ENCODE measurements around the gene KCTD13. TPM values are rescaled to one million over a fixed set of nuclear protein-coding genes. Genes with fewer than 3 reads are reported as not detected.
A peak's percentile ranks its signal among the peaks of the same experiment; 100 is the strongest.
"Not testable (repeated sequence)": the region's sequence is repeated elsewhere in the genome, so short reads cannot be mapped to it uniquely, and the experiment has no call there.

The KCTD13 gene
- total RNA-seq, 6 donors from 2014 or later = 15.5 to 71.2 (median 24.4) TPM

GRCh38 chr16:29891525-29892457, 34.2 kb downstream of the KCTD13 start:
- Histone ChIP-seq H3K36me3 (no peaks in the 10 kb centered on the region), H3K27me3 (no peaks in the 10 kb centered on the region), H3K4me3 (no peak overlapping the region), H3K4me1 (peaks cover 0 to 6% (median 0%) of the 10 kb centered on the region in 4 donors), H3K9me3 (no peaks in the 10 kb centered on the region), H3K27ac (no peak overlapping the region)
- 60 to 75% methylated on average over 10 of the region's 10 CpGs for WGBS, 2 donors
- DNase-seq (peak in 1 of 2 donors; percentile 44), ATAC-seq (ENCODE audit: low FRiP score in 2 of 2) (peak in 1 of 2 donors; percentile 44)
- TF ChIP-seq POLR2AphosphoS5 (IDR thresholded peaks at IDR 0.05) (no peak), CTCF (IDR thresholded peaks at IDR 0.05) (no peak), EP300 (IDR thresholded peaks at IDR 0.05) (no peak), POLR2A (IDR thresholded peaks at IDR 0.05) (no peak)

DNA sequence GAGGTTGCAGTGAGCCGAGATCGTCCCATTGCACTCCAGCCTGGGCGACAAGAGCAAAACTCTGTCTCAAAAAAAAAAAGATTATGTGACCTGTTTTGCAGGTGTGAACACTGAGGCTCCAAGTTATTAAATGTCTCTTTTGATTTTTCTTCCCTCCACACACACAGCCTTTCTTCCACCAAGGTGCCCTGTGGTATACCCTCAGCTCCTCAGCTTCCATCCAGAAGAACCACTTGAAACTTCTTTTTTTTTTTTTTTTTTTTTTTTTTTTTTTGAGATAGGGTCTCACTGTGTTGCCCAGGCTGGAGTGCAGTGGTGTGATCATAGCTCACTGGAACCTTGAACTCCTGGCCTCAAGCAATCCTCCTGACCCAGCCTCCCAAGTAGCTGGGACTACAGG, 36.7 kb downstream of the KCTD13 start:
- H3K36me3 ChIP-seq; DNase-seq; H3K9me3 ChIP-seq; H3K27me3 ChIP-seq; ATAC-seq (ENCODE audit: low FRiP score in 2 of 2); H3K4me1 ChIP-seq; H3K4me3 ChIP-seq; H3K27ac ChIP-seq: not testable (repeated sequence)
- WGBS, 2 donors = 93 to 98% methylated on average over 3 of the region's 3 CpGs

- Histone ChIP-seq H3K4me3 (no peak overlapping the region), H3K36me3 (no peaks in the 10 kb centered on the region), H3K27me3 (no peaks in the 10 kb centered on the region), H3K27ac (no peak overlapping the region), H3K9me3 (no peaks in the 10 kb centered on the region), H3K4me1 (no peaks in the 10 kb centered on the region)
- ATAC-seq (ENCODE audit: low FRiP score in 2 of 2) = no peak
- no peak for DNase-seq
- 57 to 93% methylated on average over 4 to 6 of the region's 6 CpGs for WGBS, 2 donors
- TF ChIP-seq POLR2AphosphoS5 (IDR thresholded peaks at IDR 0.05) = no peak
- TF ChIP-seq CTCF (IDR thresholded peaks at IDR 0.05) = no peak
- no peak for TF ChIP-seq POLR2A (IDR thresholded peaks at IDR 0.05)
- TF ChIP-seq EP300 (IDR thresholded peaks at IDR 0.05) = no peak
Measured at GRCh38 chr16:29883987-29884386, 42.0 kb downstream of the KCTD13 start.

DNA sequence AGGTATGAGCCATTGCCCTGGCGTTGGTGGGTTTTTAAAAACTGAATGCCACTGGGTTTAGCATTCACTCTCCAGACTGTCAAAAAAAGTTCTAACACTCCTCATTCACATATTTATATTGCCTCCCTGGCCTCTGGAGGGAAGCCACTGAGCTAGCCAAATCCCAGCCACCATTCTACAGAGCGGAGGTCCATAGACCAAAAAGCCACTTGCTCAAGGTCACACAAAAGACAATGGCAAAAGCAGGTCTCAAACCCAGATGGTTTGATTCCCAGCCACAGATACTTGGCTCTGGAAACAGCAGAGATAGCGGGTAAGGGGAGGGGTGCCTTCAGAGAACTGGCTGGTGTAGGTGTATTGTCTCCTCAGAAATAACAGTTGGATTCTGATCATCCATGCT, 45.0 kb downstream of the KCTD13 start:
- ATAC-seq (ENCODE audit: low FRiP score in 2 of 2) (no peak), DNase-seq (no peak)
- Histone ChIP-seq H3K9me3 (no peaks in the 10 kb centered on the region), H3K4me3 (no peak overlapping the region), H3K27ac (no peak overlapping the region), H3K27me3 (peaks cover 0 to 18% (median 4%) of the 10 kb centered on the region in 4 donors), H3K36me3 (no peaks in the 10 kb centered on the region), H3K4me1 (peaks cover 12 to 18% (median 14%) of the 10 kb centered on the region in 4 donors)
- 83 to 94% methylated on average over 3 of the region's 3 CpGs for WGBS, 2 donors
- no peak for TF ChIP-seq CTCF (IDR thresholded peaks at IDR 0.05)
- TF ChIP-seq POLR2A (IDR thresholded peaks at IDR 0.05) = no peak

- no peak for ATAC-seq (ENCODE audit: low FRiP score in 2 of 2)
- peaks cover 0 to 21% (median 4%) of the 10 kb centered on the region in 4 donors for H3K27me3 ChIP-seq
- H3K36me3 ChIP-seq = no peaks in the 10 kb centered on the region
- H3K4me3 ChIP-seq = no peak overlapping the region
- no peak overlapping the region for H3K27ac ChIP-seq
- WGBS, 2 donors = 89 to 90% methylated on average over 14 of the region's 14 CpGs
- no peak for DNase-seq
- peaks cover 12 to 20% (median 14%) of the 10 kb centered on the region in 4 donors for H3K4me1 ChIP-seq
- TF ChIP-seq EP300 (IDR thresholded peaks at IDR 0.05) (no peak), CTCF (IDR thresholded peaks at IDR 0.05) (no peak), POLR2AphosphoS5 (IDR thresholded peaks at IDR 0.05) (no peak), POLR2A (IDR thresholded peaks at IDR 0.05) (no peak)
- no peaks in the 10 kb centered on the region for H3K9me3 ChIP-seq
Measured at GRCh38 chr16:29878172-29878571, 47.9 kb downstream of the KCTD13 start.
